ENCODE data around the gene TADA2B.

Gene TADA2B

GRCh38 chr4:7040765-7041164 lies 2.4 kb upstream of the TADA2B start:
- peaks cover 19% of the 10 kb centered on the region; the same call in 1 of the 2 replicates for H3K79me2 ChIP-seq (ENCODE audit: insufficient read depth, low read depth)
- no peaks in the 10 kb centered on the region for H3K36me3 ChIP-seq (ENCODE audit: insufficient read depth)
- no peak overlapping the region for H3K4me2 ChIP-seq
- H3K27ac ChIP-seq: no peak overlapping the region
- TF ChIP-seq CTCF (conservative IDR thresholded peaks at IDR 0.05; ENCODE audit: low read depth, low read length): no peak
- no peak overlapping the region for H3K4me3 ChIP-seq (IDR thresholded peaks at IDR 0.05; ENCODE audit: insufficient read depth, low read depth, low read length)
- H3K27me3 ChIP-seq (ENCODE audit: insufficient read depth, low read depth): no peaks in the 10 kb centered on the region
- H3K9ac ChIP-seq: no peak overlapping the region
- H3K4me1 ChIP-seq (ENCODE audit: low read depth, poor library complexity, severe bottlenecking): peaks cover 16% of the 10 kb centered on the region
- no peaks in the 10 kb centered on the region for H4K20me1 ChIP-seq (ENCODE audit: insufficient read depth)
- H2AFZ ChIP-seq (ENCODE audit: low read depth): no peak overlapping the region

GRCh38 chr4:7041246-7041645 lies 1.9 kb upstream of the TADA2B start:
- Histone ChIP-seq H3K4me1 (ENCODE audit: low read depth, poor library complexity, severe bottlenecking) (peaks cover 21% of the 10 kb centered on the region), H3K27ac (no peak overlapping the region), H2AFZ (ENCODE audit: low read depth) (no peak overlapping the region), H3K36me3 (ENCODE audit: insufficient read depth) (no peaks in the 10 kb centered on the region), H3K9ac (no peak overlapping the region), H4K20me1 (ENCODE audit: insufficient read depth) (no peaks in the 10 kb centered on the region), H3K4me2 (no peak overlapping the region), H3K27me3 (ENCODE audit: insufficient read depth, low read depth) (no peaks in the 10 kb centered on the region), H3K4me3 (IDR thresholded peaks at IDR 0.05; ENCODE audit: insufficient read depth, low read depth, low read length) (no peak overlapping the region), H3K79me2 (ENCODE audit: insufficient read depth, low read depth) (peaks cover 24% of the 10 kb centered on the region; the same call in 1 of the 2 replicates)
- no peak for TF ChIP-seq CTCF (conservative IDR thresholded peaks at IDR 0.05; ENCODE audit: low read depth, low read length)

- Histone ChIP-seq H4K20me1 (ENCODE audit: insufficient read depth) (no peaks in the 10 kb centered on the region), H3K4me2 (peak overlapping the region; percentile 54; the same call in 1 of the 2 replicates), H2AFZ (ENCODE audit: low read depth) (no peak overlapping the region), H3K27ac (no peak overlapping the region), H3K4me3 (IDR thresholded peaks at IDR 0.05; ENCODE audit: insufficient read depth, low read depth, low read length) (no peak overlapping the region), H3K79me2 (ENCODE audit: insufficient read depth, low read depth) (peaks cover 26% of the 10 kb centered on the region; the same call in 1 of the 2 replicates), H3K4me1 (ENCODE audit: low read depth, poor library complexity, severe bottlenecking) (peaks cover 28% of the 10 kb centered on the region), H3K9ac (no peak overlapping the region), H3K36me3 (ENCODE audit: insufficient read depth) (no peaks in the 10 kb centered on the region), H3K27me3 (ENCODE audit: insufficient read depth, low read depth) (no peaks in the 10 kb centered on the region)
- no peak for TF ChIP-seq CTCF (conservative IDR thresholded peaks at IDR 0.05; ENCODE audit: low read depth, low read length)
These were observed 1.2 kb upstream of the TADA2B start for GRCh38 chr4:7041801-7042502.

GRCh38 chr4:7042503-7043283 lies 479 bp upstream of the TADA2B start:
- peak overlapping the region; percentile 15; the same call in 1 of the 2 replicates for H3K9ac ChIP-seq
- peaks cover 31% of the 10 kb centered on the region; the same call in 1 of the 2 replicates for H3K79me2 ChIP-seq (ENCODE audit: insufficient read depth, low read depth)
- peak overlapping the region; percentile 54 for H2AFZ ChIP-seq (ENCODE audit: low read depth)
- TF ChIP-seq CTCF (conservative IDR thresholded peaks at IDR 0.05; ENCODE audit: low read depth, low read length): no peak
- H4K20me1 ChIP-seq (ENCODE audit: insufficient read depth): no peaks in the 10 kb centered on the region
- no peak overlapping the region for H3K27ac ChIP-seq
- H3K4me3 ChIP-seq (IDR thresholded peaks at IDR 0.05; ENCODE audit: insufficient read depth, low read depth, low read length): no peak overlapping the region
- H3K27me3 ChIP-seq (ENCODE audit: insufficient read depth, low read depth): no peaks in the 10 kb centered on the region
- H3K36me3 ChIP-seq (ENCODE audit: insufficient read depth): no peaks in the 10 kb centered on the region
- H3K4me2 ChIP-seq: peak overlapping the region; percentile 54
- peaks cover 34% of the 10 kb centered on the region for H3K4me1 ChIP-seq (ENCODE audit: low read depth, poor library complexity, severe bottlenecking)
